SK-N-SH (cell line): ENCODE results near the gene NME9. TPM values are rescaled to one million over a fixed set of nuclear protein-coding genes. Genes with fewer than 3 reads are reported as not detected.

Experiments
- CTCF ChIA-PET: fragments of 300-600, 350-600 bp; formaldehyde crosslinking; extraction: SDS; loops from one replicate; lab custom pipeline; 2021; lab: Yijun Ruan, JAX
- POLR2A ChIA-PET: fragments of 350-600 bp; sonication (Branson Sonifier 250); formaldehyde crosslinking; extraction: SDS; loops from one replicate; lab custom pipeline; 2020; ENCODE audit warnings: antibody characterized with exemption, inconsistent platforms; lab: Yijun Ruan, JAX
- DNase-seq: peaks from one replicate; pipeline ENCODE4 v3.0.0; 2012
- H2AFZ ChIP-seq: fragments of 200-600 bp; sonication (generic); 2 replicates; pipeline ENCODE4 v1.8.1; 2016; ENCODE audit warnings: antibody characterized with exemption, mild to moderate bottlenecking, low read depth
- H3F3A ChIP-seq: fragments of 200-600 bp; sonication (generic); replicated peaks from 2 replicates; pipeline ENCODE3; 2016; ENCODE audit warnings: antibody characterized with exemption, mild to moderate bottlenecking; ENCODE audit not compliant: insufficient read depth
- H3K27ac ChIP-seq, 2 experiments: fragments of 200-500 bp in 1 of 2; fragments of 200-600 bp in 1 of 2; sonication (Bioruptor generic) in 1 of 2; sonication (generic), shearing (Covaris generic) in 1 of 2; 2 replicates each; pipeline versions ENCODE4 v1.5.1 to v1.6.1; 2014 to 2016; ENCODE audit warnings: low read depth in 2 of 2, inconsistent platforms in 1 of 2, low read length in 1 of 2, mild to moderate bottlenecking in 1 of 2, mixed read lengths in 1 of 2
- H3K27me3 ChIP-seq: fragments of 200-600 bp; sonication (generic), shearing (Covaris generic); 2 replicates; pipeline ENCODE4 v1.6.1; 2016; ENCODE audit warnings: mixed run types; ENCODE audit not compliant: insufficient read depth
- H3K36me3 ChIP-seq, 2 experiments: fragments of 200-500 bp in 1 of 2; fragments of 200-600 bp in 1 of 2; sonication (Bioruptor generic) in 1 of 2; sonication (generic) in 1 of 2; replicated peaks in 1 of 2; 2 replicates each; pipeline versions ENCODE3 to v1.5.1; 2014 to 2016; ENCODE audit warnings: low read length in 1 of 2, mild to moderate bottlenecking in 1 of 2; ENCODE audit not compliant: insufficient read depth in 2 of 2, control insufficient read depth in 1 of 2
- H3K4me1 ChIP-seq, 2 experiments: fragments of 200-500 bp in 1 of 2; fragments of 200-600 bp in 1 of 2; sonication (Bioruptor generic) in 1 of 2; sonication (generic), shearing (Covaris generic) in 1 of 2; 2 replicates each; pipeline versions ENCODE4 v1.5.1 to v1.6.1; 2014 to 2016; ENCODE audit warnings: low read depth in 1 of 2, low read length in 1 of 2, mixed run types in 1 of 2; ENCODE audit not compliant: insufficient read depth in 2 of 2, control insufficient read depth in 1 of 2
- H3K4me2 ChIP-seq: fragments of 200-600 bp; sonication (generic), shearing (Covaris generic); 2 replicates; pipeline ENCODE4 v1.6.1; 2017; ENCODE audit warnings: mixed run types
- H3K4me3 ChIP-seq, 2 experiments: fragments of 200-500 bp in 1 of 2; fragments of 200-600 bp in 1 of 2; sonication (Bioruptor generic) in 1 of 2; sonication (generic), shearing (Covaris generic) in 1 of 2; 2 replicates each; pipeline versions ENCODE4 v1.5.1 to v1.8.1; 2014 to 2016; ENCODE audit warnings: low read depth in 2 of 2, inconsistent platforms in 1 of 2, low read length in 1 of 2, mild to moderate bottlenecking in 1 of 2, mixed read lengths in 1 of 2, moderate library complexity in 1 of 2
- H3K79me2 ChIP-seq: fragments of 200-600 bp; sonication (generic); 2 replicates; pipeline ENCODE4 v1.8.1; 2017; ENCODE audit warnings: mild to moderate bottlenecking; ENCODE audit not compliant: insufficient read depth
- H3K9ac ChIP-seq: fragments of 200-600 bp; sonication (generic); 2 replicates; pipeline ENCODE4 v1.6.1; 2017; ENCODE audit warnings: mixed run types
- H3K9me2 ChIP-seq: fragments of 200-600 bp; sonication (generic); 2 replicates; pipeline ENCODE4 v1.6.1; 2017; ENCODE audit warnings: mixed run types
- H3K9me3 ChIP-seq: fragments of 200-600 bp; sonication (generic); 2 replicates; pipeline ENCODE4 v1.6.1; 2017; ENCODE audit warnings: mixed run types, mild to moderate bottlenecking, moderate library complexity
- H4K20me1 ChIP-seq: fragments of 200-600 bp; sonication (generic); 2 replicates; pipeline ENCODE4 v1.6.1; 2017; ENCODE audit warnings: mild to moderate bottlenecking, mixed run types; ENCODE audit not compliant: insufficient read depth
- ELF1 ChIP-seq: IDR thresholded peaks from 2 replicates; pipeline ENCODE4 v1.4.0; 2012
- EZH2phosphoT487 ChIP-seq: fragments of 200-600 bp; sonication (generic); IDR thresholded peaks from 2 replicates; pipeline ENCODE4 v1.6.1; 2017; ENCODE audit warnings: low read depth, mixed run types, mild to moderate bottlenecking, antibody characterized with exemption, moderate library complexity, borderline replicate concordance
- FOXJ3 ChIP-seq: sonication (generic); formaldehyde crosslinking; IDR thresholded peaks from 2 replicates; pipeline ENCODE4 v1.5.1; 2020; ENCODE audit warnings: mild to moderate bottlenecking, missing genetic modification reagents
- GABPA ChIP-seq: IDR thresholded peaks from 2 replicates; pipeline ENCODE4 v1.4.0; 2012; ENCODE audit warnings: low read depth, mild to moderate bottlenecking
- IRF3 ChIP-seq: fragments of 150-350 bp; IDR thresholded peaks from 2 replicates; pipeline ENCODE4 v1.6.1; 2016; ENCODE audit warnings: mild to moderate bottlenecking, low read depth, low read length
- MAX ChIP-seq: IDR thresholded peaks from 2 replicates; pipeline ENCODE4 v1.4.0; 2012; ENCODE audit warnings: low read depth
- MEF2A ChIP-seq: IDR thresholded peaks from 2 replicates; pipeline ENCODE4 v1.4.0; 2012; ENCODE audit warnings: low read depth, borderline replicate concordance
- MXI1 ChIP-seq: IDR thresholded peaks from 2 replicates; pipeline ENCODE4 v1.6.1; 2012; ENCODE audit warnings: mild to moderate bottlenecking, low read depth, low read length, improper control_type of control experiment
- PBX3 ChIP-seq: IDR thresholded peaks from 2 replicates; pipeline ENCODE4; 2012
- RCOR1 ChIP-seq: fragments of 150-350 bp; IDR thresholded peaks from 2 replicates; pipeline ENCODE4 v1.6.1; 2017; ENCODE audit warnings: antibody characterized with exemption, low read length
- RFX5 ChIP-seq: IDR thresholded peaks from 2 replicates; pipeline ENCODE4 v1.6.1; 2012; ENCODE audit warnings: mild to moderate bottlenecking, improper control_type of control experiment, low read length
- RXRA ChIP-seq: IDR thresholded peaks from 2 replicates; pipeline ENCODE4 v1.4.0; 2012; ENCODE audit warnings: low read depth, mild to moderate bottlenecking, borderline replicate concordance
- SIN3A ChIP-seq: IDR thresholded peaks from 2 replicates; pipeline ENCODE4 v1.6.1; 2012; ENCODE audit warnings: low read depth, mild to moderate bottlenecking, low read length, moderate library complexity, borderline replicate concordance
- SMC3 ChIP-seq: IDR thresholded peaks from 2 replicates; pipeline ENCODE4 v1.6.1; 2012; ENCODE audit warnings: low read depth, low read length, improper control_type of control experiment
- TCF12 ChIP-seq: IDR thresholded peaks from 2 replicates; pipeline ENCODE4 v1.4.0; 2012
- USF1 ChIP-seq: IDR thresholded peaks from 2 replicates; pipeline ENCODE4 v1.4.0; 2012; ENCODE audit warnings: low read depth, borderline replicate concordance
- USF2 ChIP-seq: fragments of 150-350 bp; IDR thresholded peaks from 2 replicates; pipeline ENCODE4 v1.6.1; 2017; ENCODE audit warnings: antibody characterized with exemption, low read length, low read depth, borderline replicate concordance
- ZBTB33 ChIP-seq: IDR thresholded peaks from 2 replicates; pipeline ENCODE4 v1.4.0; 2012; ENCODE audit warnings: low read depth, borderline replicate concordance
- WGBS: methylation state at CpG from one replicate; pipeline ENCODE4 v1.1.6; 2017; ENCODE audit warnings: low lambda C conversion rate; 5-methylcytosine and 5-hydroxymethylcytosine counted together
- polyA plus RNA-seq, 3 experiments: library from polyadenylated mRNA; depleted of rRNA; stranded (reverse); fragments of >200 nt; gene quantifications; 2 replicates each; pipeline ENCODE4 v1.2.3, GENCODE V29; 2012

The NME9 gene
- polyA plus RNA-seq, 1 of the 3 experiments (the other 2 are of a cell fraction), result 0.43 TPM

- TF ChIP-seq PBX3 (no peak), GABPA (no peak), RFX5 (no peak), USF2 (no peak), RCOR1 (no peak)
These were observed 45.8 kb upstream of the NME9 start (continued) for GRCh38 chr3:138375447-138375846.

- peaks cover 5% of the 10 kb centered on the region; the same call in 1 of the 2 replicates for H3K79me2 ChIP-seq
- POLR2A ChIA-PET, result no interaction called here
These were observed 45.0 kb upstream of the NME9 start for GRCh38 chr3:138374573-138375134.

GRCh38 chr3:138373736-138374094, 44.1 kb upstream of the NME9 start:
- H3K27ac ChIP-seq, result no peak overlapping the region
- H3K9me3 ChIP-seq, result no peaks in the 10 kb centered on the region
- no peak overlapping the region for H3K4me3 ChIP-seq
- no peaks in the 10 kb centered on the region for H3K4me1 ChIP-seq
- no peaks in the 10 kb centered on the region for H3K36me3 ChIP-seq
- DNase-seq, result no peak
- no peaks in the 10 kb centered on the region for H3F3A ChIP-seq
- CTCF ChIA-PET, result no interaction called here
- H4K20me1 ChIP-seq, result no peaks in the 10 kb centered on the region
- POLR2A ChIA-PET, result interaction anchor here (0.6 kb wide), 1 partner anchor 115 kb away, joined by 3 read pairs; no protein-coding TSS in a partner anchor
- H3K9me2 ChIP-seq, result no peaks in the 10 kb centered on the region
- peaks cover 5% of the 10 kb centered on the region; the same call in 1 of the 2 replicates for H3K79me2 ChIP-seq
- WGBS, result 97% methylated on average over 5 of the region's 5 CpGs
- H3K4me2 ChIP-seq, result no peak overlapping the region
- H3K27me3 ChIP-seq, result no peaks in the 10 kb centered on the region
- H3K9ac ChIP-seq, result no peak overlapping the region
- no peak overlapping the region for H2AFZ ChIP-seq
- no peak for TF ChIP-seq TCF12
- TF ChIP-seq ELF1, result no peak
- TF ChIP-seq SIN3A, result no peak
- no peak for TF ChIP-seq ZBTB33
- TF ChIP-seq SMC3, result no peak
- TF ChIP-seq MXI1, result no peak
- no peak for TF ChIP-seq PBX3
- TF ChIP-seq USF1, result no peak
- no peak for TF ChIP-seq MAX
- TF ChIP-seq MEF2A, result no peak
- no peak for TF ChIP-seq FOXJ3 (CRISPR knock-in tag)

More at GRCh38 chr3:138374573-138375134, 45.0 kb upstream of the NME9 start:
- Histone ChIP-seq H3K27ac (no peak overlapping the region), H3K27me3 (no peaks in the 10 kb centered on the region), H2AFZ (no peak overlapping the region), H3K4me2 (no peak overlapping the region), H3K9me3 (no peaks in the 10 kb centered on the region), H3K36me3 (no peaks in the 10 kb centered on the region), H3K4me1 (no peaks in the 10 kb centered on the region), H3K9me2 (no peaks in the 10 kb centered on the region), H3F3A (no peaks in the 10 kb centered on the region), H3K9ac (no peak overlapping the region), H4K20me1 (no peaks in the 10 kb centered on the region), H3K4me3 (no peak overlapping the region)
- TF ChIP-seq GABPA (no peak), IRF3 (no peak), RXRA (no peak), EZH2phosphoT487 (no peak), ELF1 (no peak), FOXJ3 (CRISPR knock-in tag) (no peak)
- CTCF ChIA-PET, result no interaction called here
- 60% methylated on average over 2 of the region's 2 CpGs for WGBS
- DNase-seq, result no peak
